ENCODE measurements around the gene ASTN2. TPM values are rescaled to one million over a fixed set of nuclear protein-coding genes. Genes with fewer than 3 reads are reported as not detected.

Gene ASTN2
- total RNA-seq, 2 experiments from 2014 or later: 5.2 to 6.0 TPM

DNA sequence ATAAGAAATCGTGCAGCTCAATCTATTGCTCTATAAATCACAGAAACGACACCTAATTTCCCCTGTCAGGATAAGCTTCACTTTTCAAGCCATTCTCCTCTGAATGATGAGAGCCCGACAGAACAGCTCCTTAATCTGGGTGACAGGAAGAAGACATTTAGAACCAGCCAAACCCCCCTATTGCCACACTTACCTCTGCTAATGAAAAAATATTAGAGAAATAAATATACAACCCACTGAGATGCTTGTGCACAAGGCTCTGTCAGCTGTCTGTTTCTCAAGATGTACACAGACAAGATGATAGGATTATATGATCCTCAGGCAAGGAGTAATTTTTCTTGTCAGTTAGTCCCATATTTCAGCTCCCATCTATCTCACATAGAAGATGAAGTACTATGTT is 785.2 kb downstream of the ASTN2 start:
- Mint-ChIP-seq H3K27me3 (no peaks in the 10 kb centered on the region), H3K9me3 (no peaks in the 10 kb centered on the region), H3K27ac (no peak overlapping the region), H3K4me3 (no peak overlapping the region), H3K36me3 (peaks cover under 1% of the 10 kb centered on the region), H3K4me1 (no peaks in the 10 kb centered on the region)
- DNase-seq: no peak
- ATAC-seq (ENCODE audit: low read depth): no peak
- POLR2A ChIA-PET: no interaction called here

DNA sequence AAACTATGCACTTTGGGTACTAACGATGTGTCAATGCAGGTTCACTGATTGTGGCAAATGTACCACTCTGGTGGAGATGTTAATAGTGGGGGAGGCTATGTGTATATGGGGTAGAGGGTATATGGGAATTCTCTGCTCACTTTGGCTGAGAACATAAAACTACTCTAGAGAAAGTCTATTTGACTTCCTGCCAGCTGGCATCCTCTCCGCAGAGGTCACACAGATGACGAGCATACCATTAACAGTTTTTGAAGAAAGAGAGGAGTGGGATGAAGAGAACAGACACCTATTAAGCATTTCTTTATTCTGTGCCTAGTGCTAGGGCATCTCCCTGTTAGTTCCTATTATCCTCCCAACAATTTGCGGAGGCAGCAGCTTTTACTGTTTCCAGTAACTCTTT is 786.1 kb downstream of the ASTN2 start:
- ATAC-seq (ENCODE audit: low read depth): no peak
- Mint-ChIP-seq H3K4me1 (no peaks in the 10 kb centered on the region), H3K4me3 (no peak overlapping the region), H3K36me3 (no peaks in the 10 kb centered on the region), H3K9me3 (no peaks in the 10 kb centered on the region), H3K27me3 (no peaks in the 10 kb centered on the region), H3K27ac (no peak overlapping the region)
- DNase-seq: no peak
- POLR2A ChIA-PET: no interaction called here

DNA sequence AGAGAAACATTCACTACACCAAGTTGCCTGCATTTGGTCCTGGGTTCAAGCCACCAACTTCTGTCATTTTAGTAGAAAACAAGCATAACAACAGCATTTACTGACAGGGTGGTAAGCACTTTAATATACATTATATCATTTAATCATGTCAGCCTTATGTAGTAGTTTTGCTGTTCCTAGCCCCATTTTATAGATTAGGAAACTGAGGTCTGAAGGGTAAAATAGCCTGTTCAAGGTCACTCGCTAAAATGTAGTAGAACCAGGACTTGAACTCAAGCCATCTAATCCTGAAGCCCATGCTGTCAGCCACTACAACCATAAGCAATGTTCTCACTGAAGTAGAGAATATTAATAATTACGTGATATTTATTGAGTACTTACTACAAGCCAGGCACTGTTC is 787.4 kb downstream of the ASTN2 start:
- Mint-ChIP-seq H3K36me3 (no peaks in the 10 kb centered on the region), H3K4me1 (no peaks in the 10 kb centered on the region), H3K9me3 (no peaks in the 10 kb centered on the region), H3K27ac (no peak overlapping the region), H3K4me3 (no peak overlapping the region), H3K27me3 (no peaks in the 10 kb centered on the region)
- ATAC-seq (ENCODE audit: low read depth) (no peak), DNase-seq (no peak)
- POLR2A ChIA-PET: no interaction called here

DNA sequence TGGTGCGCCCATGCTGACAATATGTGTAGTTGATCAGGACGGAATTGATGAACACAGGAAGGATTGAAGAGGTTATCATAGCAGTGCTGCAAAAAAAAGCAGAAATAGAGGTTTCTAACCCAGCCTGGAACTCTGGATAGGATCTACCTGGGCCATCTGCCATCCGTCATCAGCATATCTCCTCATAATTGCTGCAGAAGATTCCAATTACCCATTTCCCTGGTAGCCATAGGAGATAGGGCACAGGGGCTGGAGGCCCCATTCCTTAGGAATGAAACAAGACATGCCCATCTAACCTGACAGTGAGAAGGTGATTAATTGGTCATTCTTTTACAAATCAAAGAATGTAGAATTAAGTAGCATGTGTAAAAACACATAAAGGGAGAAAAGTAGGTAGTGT is 788.1 kb downstream of the ASTN2 start:
- H3K27me3 Mint-ChIP-seq: no peaks in the 10 kb centered on the region
- H3K9me3 Mint-ChIP-seq: no peaks in the 10 kb centered on the region
- POLR2A ChIA-PET: no interaction called here
- no peak overlapping the region for H3K27ac Mint-ChIP-seq
- no peak for ATAC-seq (ENCODE audit: low read depth)
- H3K4me1 Mint-ChIP-seq: no peaks in the 10 kb centered on the region
- H3K36me3 Mint-ChIP-seq: no peaks in the 10 kb centered on the region
- no peak overlapping the region for H3K4me3 Mint-ChIP-seq
- no peak for DNase-seq

DNA sequence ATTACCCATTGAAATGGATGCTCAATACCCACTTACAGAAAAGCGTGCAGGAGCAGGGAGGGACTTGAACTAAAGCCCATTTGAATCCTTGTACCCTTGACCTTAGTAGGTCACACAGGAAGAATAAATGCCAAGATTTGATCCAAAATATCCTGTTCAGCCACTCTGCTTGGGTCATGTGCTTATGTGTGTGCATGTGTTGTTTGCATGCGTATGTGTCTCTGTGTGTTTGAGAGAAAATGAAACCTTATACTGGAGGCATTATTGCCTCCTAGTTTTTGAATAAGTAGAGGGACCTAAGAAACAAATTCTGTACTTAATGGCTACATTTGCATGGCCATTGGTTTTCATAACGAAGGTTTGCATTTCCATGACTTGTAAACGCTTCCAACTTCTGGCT is 791.1 kb downstream of the ASTN2 start:
- H3K36me3 Mint-ChIP-seq: no peaks in the 10 kb centered on the region
- no peaks in the 10 kb centered on the region for H3K4me1 Mint-ChIP-seq
- H3K27ac Mint-ChIP-seq: no peak overlapping the region

DNA sequence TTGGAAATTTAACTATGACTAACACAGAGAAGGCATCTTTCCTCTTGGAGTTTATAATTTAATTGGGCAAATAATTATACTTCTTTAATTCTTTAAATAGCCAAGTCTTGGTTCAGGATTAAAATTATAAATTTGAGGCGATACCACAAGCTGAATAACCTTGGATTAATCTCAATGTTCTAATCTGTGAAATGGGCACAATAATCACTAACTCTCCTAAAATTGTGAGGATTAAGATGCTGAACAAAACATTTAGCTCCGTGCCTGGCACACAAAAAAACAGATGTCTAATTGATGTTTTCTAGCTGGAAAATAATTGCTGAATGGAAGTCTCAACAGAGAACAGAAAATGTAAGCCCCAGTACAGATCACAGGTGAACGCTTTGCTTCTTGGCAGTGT is 797.5 kb downstream of the ASTN2 start:
- ATAC-seq (ENCODE audit: low read depth) (no peak), DNase-seq (no peak)
- Mint-ChIP-seq H3K27me3 (no peaks in the 10 kb centered on the region), H3K4me3 (no peak overlapping the region), H3K36me3 (peaks cover 17% of the 10 kb centered on the region), H3K9me3 (peaks cover 14% of the 10 kb centered on the region), H3K4me1 (no peaks in the 10 kb centered on the region), H3K27ac (no peak overlapping the region)
- POLR2A ChIA-PET: no interaction called here

More for the DNA sequence above, 791.1 kb downstream of the ASTN2 start:
- Mint-ChIP-seq H3K9me3 (no peaks in the 10 kb centered on the region), H3K27me3 (no peaks in the 10 kb centered on the region), H3K4me3 (no peak overlapping the region)
- ATAC-seq (ENCODE audit: low read depth) (no peak), DNase-seq (no peak)
- POLR2A ChIA-PET: no interaction called here

DNA sequence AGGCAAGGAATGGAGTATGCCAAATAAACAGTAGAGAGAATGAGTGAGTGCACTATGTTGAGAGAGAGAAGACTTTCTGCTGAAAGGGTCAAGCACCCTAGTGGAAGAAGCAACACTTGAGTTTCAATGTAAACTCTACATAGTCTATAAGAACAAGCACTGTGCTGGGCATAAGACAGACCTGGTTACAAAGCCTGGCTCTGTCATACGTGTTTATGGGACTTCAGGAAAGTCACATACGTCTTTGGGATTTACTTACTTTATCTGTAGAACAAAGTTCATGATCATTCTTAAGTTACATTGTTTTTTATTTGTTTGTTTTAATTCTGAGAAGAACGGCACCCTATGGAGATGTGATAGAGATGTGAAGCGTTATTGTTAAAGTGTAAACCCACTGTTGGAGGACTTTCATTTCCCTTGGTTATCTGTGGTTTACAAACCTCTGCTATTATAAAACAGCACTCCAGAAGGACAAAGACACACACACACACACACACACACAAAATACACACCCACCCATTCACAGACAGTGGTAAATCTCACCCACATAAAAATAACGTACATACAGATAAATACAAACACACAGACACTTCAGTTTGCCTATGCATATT is 798.4 kb downstream of the ASTN2 start:
- H3K36me3 Mint-ChIP-seq: peaks cover 17% of the 10 kb centered on the region
- H3K4me1 Mint-ChIP-seq: no peaks in the 10 kb centered on the region
- peaks cover 14% of the 10 kb centered on the region for H3K9me3 Mint-ChIP-seq
- H3K27me3 Mint-ChIP-seq: no peaks in the 10 kb centered on the region
- H3K4me3 Mint-ChIP-seq: no peak overlapping the region
- POLR2A ChIA-PET: no interaction called here
- ATAC-seq (ENCODE audit: low read depth) (no peak), DNase-seq (no peak)
- no peak overlapping the region for H3K27ac Mint-ChIP-seq

DNA sequence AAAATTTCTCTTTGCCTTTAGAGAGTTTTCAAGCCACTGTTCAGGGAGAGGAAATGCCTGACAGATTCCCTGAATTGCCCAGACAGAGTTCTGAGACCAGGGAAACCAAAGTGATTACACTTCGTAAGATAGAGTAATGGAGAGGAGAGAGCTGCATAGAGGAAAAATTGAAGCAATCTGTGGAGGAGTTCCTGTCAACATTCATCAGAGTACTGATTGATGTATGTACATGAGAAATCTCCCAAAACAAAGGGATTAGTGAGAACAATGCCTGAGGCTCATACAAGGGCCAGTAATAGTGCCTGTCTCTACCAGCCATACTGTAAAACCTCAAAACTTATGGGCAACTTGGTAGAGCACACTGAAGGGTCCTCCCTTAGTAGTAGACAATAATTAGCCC is 806.8 kb downstream of the ASTN2 start:
- no peak overlapping the region for H3K27ac Mint-ChIP-seq
- H3K4me1 Mint-ChIP-seq: no peaks in the 10 kb centered on the region
- H3K27me3 Mint-ChIP-seq: no peaks in the 10 kb centered on the region
- H3K9me3 Mint-ChIP-seq: peaks cover 4% of the 10 kb centered on the region
- DNase-seq (no peak), ATAC-seq (ENCODE audit: low read depth) (no peak)
- H3K4me3 Mint-ChIP-seq: no peak overlapping the region
- POLR2A ChIA-PET: no interaction called here
- peaks cover 9% of the 10 kb centered on the region for H3K36me3 Mint-ChIP-seq

DNA sequence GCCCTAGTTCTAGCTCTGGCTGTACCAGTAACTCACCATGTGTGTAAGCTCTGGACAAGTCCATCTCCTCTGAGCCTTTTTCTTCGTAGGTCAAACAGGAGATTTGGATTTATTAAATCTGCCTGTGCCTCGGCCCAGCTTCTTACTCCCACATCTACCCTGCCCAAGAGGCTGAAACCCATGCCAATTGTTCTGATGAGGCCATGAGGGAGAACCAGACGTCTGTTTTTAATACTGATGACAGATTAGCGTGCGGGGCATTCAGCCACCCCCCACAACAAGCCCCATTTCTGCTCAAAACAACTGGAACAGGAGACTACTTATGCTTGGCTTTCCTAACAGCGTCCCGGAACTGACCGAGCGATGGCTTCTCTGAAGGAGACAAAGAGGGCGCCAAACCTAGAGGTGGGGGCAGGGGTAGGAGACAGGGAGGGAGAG is 808.9 kb downstream of the ASTN2 start:
- ATAC-seq (ENCODE audit: low read depth): no peak
- POLR2A ChIA-PET: no interaction called here
- no peaks in the 10 kb centered on the region for H3K27me3 Mint-ChIP-seq
- no peak overlapping the region for H3K4me3 Mint-ChIP-seq
- no peaks in the 10 kb centered on the region for H3K9me3 Mint-ChIP-seq
- H3K4me1 Mint-ChIP-seq: no peaks in the 10 kb centered on the region
- DNase-seq: no peak
- peaks cover 4% of the 10 kb centered on the region for H3K36me3 Mint-ChIP-seq
- H3K27ac Mint-ChIP-seq: no peak overlapping the region

DNA sequence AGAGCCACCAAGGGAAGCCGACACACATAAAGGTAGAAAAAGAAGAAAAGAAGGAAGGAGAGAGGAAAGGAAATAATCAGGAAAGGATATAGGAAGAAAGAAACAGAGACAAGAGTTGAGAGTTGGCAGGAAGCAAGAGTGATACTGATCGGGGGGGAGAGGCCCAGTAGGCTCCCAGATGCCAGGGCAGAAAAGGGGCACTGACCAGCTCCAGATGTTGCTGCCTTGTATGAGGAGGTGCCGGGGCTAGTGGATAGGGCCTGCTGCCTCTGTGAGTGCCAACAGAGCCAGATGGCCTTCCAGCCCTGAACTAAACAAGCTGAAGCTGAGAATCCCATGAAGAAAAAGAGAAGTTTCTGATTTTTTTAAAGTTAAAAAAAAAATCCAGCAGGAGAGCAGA is 809.8 kb downstream of the ASTN2 start:
- no peak for DNase-seq
- H3K4me3 Mint-ChIP-seq: no peak overlapping the region
- ATAC-seq (ENCODE audit: low read depth): no peak
- H3K9me3 Mint-ChIP-seq: no peaks in the 10 kb centered on the region
- POLR2A ChIA-PET: no interaction called here
- H3K27me3 Mint-ChIP-seq: no peaks in the 10 kb centered on the region
- no peaks in the 10 kb centered on the region for H3K4me1 Mint-ChIP-seq
- H3K36me3 Mint-ChIP-seq: peaks cover 4% of the 10 kb centered on the region
- H3K27ac Mint-ChIP-seq: no peak overlapping the region

DNA sequence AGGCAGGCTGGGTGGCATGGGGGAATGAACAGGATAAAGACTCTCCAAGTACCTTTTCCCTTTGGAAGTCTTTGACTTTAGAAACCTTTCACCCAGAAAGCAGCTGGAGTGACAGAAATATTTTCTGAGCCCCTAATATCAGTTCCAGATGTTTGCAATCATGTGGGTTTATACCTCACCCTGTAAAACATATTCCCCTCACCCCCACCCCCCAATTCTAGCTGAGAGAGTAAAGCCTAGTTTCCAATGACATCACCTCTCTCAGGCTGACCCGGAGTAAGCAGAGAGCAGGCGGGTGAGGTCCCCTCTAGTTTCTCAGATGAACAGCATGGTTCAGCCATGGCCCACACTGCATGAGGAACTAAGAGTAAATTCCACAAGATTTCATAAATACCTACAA is 810.6 kb downstream of the ASTN2 start:
- Mint-ChIP-seq H3K36me3 (peaks cover 4% of the 10 kb centered on the region), H3K9me3 (no peaks in the 10 kb centered on the region), H3K27ac (no peak overlapping the region), H3K4me1 (no peaks in the 10 kb centered on the region), H3K27me3 (no peaks in the 10 kb centered on the region), H3K4me3 (no peak overlapping the region)
- ATAC-seq (ENCODE audit: low read depth) (no peak), DNase-seq (no peak)
- POLR2A ChIA-PET: no interaction called here

DNA sequence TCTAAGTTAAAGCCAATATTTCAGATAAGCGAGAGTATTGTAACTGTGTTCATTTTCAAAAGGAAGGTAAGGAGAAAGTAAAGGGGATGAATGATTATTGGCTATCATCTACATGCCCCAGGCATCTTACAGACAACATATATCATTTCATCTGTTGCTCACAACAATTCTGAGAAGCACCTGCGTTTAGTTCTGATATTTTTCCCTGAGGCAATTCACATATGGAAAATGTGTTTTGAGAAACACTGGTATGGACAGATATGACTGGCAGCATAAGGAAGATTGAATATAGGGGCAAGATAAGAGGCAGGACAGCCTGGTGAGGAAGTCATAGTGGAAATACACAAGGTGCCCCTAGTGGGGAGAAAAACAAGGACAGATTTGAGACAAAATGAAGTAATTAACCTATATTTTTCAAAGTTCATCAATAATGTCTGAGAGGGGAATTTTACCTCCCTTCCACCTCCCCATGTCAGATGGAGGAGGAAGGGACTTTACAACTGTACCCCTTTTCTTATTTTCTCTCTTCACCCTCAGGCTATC is 815.4 kb downstream of the ASTN2 start:
- Mint-ChIP-seq H3K4me3 (no peak overlapping the region), H3K36me3 (peaks cover 1% of the 10 kb centered on the region), H3K9me3 (no peaks in the 10 kb centered on the region), H3K27ac (no peak overlapping the region), H3K27me3 (no peaks in the 10 kb centered on the region), H3K4me1 (no peaks in the 10 kb centered on the region)
- DNase-seq (no peak), ATAC-seq (ENCODE audit: low read depth) (no peak)
- POLR2A ChIA-PET: no interaction called here

DNA sequence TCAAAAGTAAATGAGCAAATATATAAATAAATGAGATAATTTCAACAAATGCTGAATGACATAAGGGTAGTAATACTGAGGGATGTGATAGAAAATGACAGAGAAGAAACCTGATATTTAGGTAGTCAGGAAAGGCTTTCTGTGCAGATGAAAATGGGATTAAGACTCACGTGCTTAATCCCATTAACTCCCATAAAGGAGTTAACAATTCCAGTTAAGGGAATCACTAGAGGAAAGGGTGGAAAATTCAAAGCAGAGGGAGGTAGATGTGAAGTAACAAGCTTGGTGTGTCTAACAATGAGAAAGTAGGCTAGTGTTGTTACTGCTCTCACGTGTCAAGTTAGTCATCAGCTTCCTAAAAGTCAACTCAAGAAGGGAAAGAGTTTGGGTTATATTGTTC is 818.2 kb downstream of the ASTN2 start:
- H3K4me1 Mint-ChIP-seq: no peaks in the 10 kb centered on the region

DNA sequence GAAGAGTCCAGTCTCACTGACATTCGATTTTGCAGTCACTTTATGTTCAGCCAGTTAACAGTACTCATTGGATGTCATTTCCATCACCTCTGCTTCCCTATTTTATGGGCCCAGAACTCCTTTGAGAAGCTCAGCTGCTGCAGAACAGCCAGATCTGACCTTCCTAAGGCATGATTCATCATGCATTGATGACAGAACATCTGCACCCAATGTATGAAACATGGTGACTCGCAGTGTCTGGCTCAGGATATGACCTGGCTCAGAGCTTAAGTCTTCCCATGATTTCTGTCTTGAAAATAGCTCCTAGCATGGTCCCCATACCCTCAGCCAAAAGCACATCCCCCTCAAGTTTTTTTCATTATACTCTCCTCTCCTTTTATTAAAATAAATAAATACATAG is 820.3 kb downstream of the ASTN2 start:
- Mint-ChIP-seq H3K27me3 (no peaks in the 10 kb centered on the region), H3K27ac (no peak overlapping the region), H3K4me1 (no peaks in the 10 kb centered on the region), H3K9me3 (peaks cover 3% of the 10 kb centered on the region), H3K4me3 (no peak overlapping the region), H3K36me3 (peaks cover 1% of the 10 kb centered on the region)
- DNase-seq (no peak), ATAC-seq (ENCODE audit: low read depth) (no peak)
- POLR2A ChIA-PET: no interaction called here

More for the DNA sequence above, 818.2 kb downstream of the ASTN2 start:
- POLR2A ChIA-PET: no interaction called here
- Mint-ChIP-seq H3K9me3 (no peaks in the 10 kb centered on the region), H3K27ac (no peak overlapping the region), H3K36me3 (peaks cover 1% of the 10 kb centered on the region), H3K4me3 (no peak overlapping the region), H3K27me3 (no peaks in the 10 kb centered on the region)
- ATAC-seq (ENCODE audit: low read depth) (no peak), DNase-seq (no peak)

DNA sequence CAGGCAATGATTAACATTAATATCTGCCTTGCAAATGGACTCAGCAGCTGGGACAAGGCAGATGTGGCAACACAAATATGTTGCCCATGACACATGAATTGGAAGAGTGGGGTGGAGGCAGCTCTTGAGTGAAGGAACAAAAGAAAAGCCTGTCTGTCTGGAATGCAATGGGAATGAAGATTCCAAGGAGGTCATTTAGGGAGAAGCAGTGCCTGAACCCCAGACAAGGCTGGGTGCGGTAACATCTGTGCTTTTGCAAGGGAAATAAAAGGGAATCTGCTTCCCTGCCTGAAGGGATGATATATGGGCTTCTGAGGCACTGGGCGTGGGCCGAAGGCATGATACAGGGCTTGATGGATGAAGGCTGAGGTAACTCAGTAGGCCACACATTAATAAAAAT is 821.9 kb downstream of the ASTN2 start:
- Mint-ChIP-seq H3K9me3 (peaks cover 7% of the 10 kb centered on the region), H3K4me1 (no peaks in the 10 kb centered on the region), H3K27ac (no peak overlapping the region), H3K27me3 (no peaks in the 10 kb centered on the region), H3K36me3 (peaks cover 3% of the 10 kb centered on the region), H3K4me3 (no peak overlapping the region)
- no peak for ATAC-seq (ENCODE audit: low read depth)
- POLR2A ChIA-PET: no interaction called here
- no peak for DNase-seq

Measured in activated naive CD8-positive, alpha-beta T cell treated with anti-CD3 and anti-CD28 coated beads, Interleukin-2, amount 10 ng/mL, durations not matched to agents 7 days and 5 days (primary cell).